Activated naive CD4-positive, alpha-beta T cell treated with anti-CD3 and anti-CD28 coated beads, Interleukin-2, amount 10 ng/mL, durations not matched to agents 7 days and 5 days (primary cell): ENCODE data around the gene ZHX3.

ENCODE experiments used
- CTCF ChIA-PET: fragments of 350-600 bp; sonication (Branson Sonifier 250); formaldehyde crosslinking; loops from one replicate; lab custom pipeline; 2021; ENCODE audit warnings: antibody characterized with exemption; lab: Charles Lee
- DNase-seq: peaks from one replicate; pipeline ENCODE4 v3.0.0-alpha.2; 2020
- H3K27ac Mint-ChIP-seq: one replicate; pipeline ENCODE4 v1.8.0; 2021; ENCODE audit warnings: mild to moderate bottlenecking, moderate library complexity, mixed read lengths
- H3K27me3 Mint-ChIP-seq: one replicate; pipeline ENCODE4 v1.8.0; 2021; ENCODE audit warnings: mild to moderate bottlenecking, mixed read lengths
- H3K36me3 Mint-ChIP-seq: one replicate; pipeline ENCODE4 v1.8.0; 2021; ENCODE audit warnings: mixed read lengths
- H3K4me1 Mint-ChIP-seq: one replicate; pipeline ENCODE4 v1.8.0; 2021; ENCODE audit warnings: mixed read lengths
- H3K4me3 Mint-ChIP-seq: one replicate; pipeline ENCODE4 v1.8.0; 2021; ENCODE audit warnings: mild to moderate bottlenecking, moderate library complexity, mixed read lengths
- H3K9me3 Mint-ChIP-seq: one replicate; pipeline ENCODE4 v1.8.0; 2021; ENCODE audit warnings: mixed read lengths

Gene ZHX3

DNA sequence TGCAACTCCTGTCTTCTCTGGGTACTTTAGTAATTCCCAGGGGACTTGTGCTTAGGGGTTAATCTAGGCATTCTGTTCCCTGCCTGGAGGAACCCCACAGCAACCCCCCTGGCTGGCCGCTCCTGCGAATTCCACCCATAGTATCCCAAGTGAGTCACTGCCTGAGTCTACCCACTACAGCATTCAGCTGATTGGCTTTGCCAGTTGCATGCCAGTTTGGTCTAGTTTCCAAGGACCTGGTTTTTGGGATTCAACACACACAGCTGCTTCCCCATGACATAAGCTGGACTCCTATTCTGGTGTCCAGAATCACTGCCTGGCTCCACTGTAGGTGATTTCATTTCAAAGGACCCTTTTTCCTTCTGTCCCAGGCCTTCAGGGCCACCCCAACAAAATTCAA is 139.9 kb downstream of the ZHX3 start:
- Mint-ChIP-seq H3K4me3 (no peak overlapping the region), H3K4me1 (peaks cover 28% of the 10 kb centered on the region), H3K36me3 (peaks cover 62% of the 10 kb centered on the region), H3K9me3 (no peaks in the 10 kb centered on the region), H3K27ac (no peak overlapping the region), H3K27me3 (no peaks in the 10 kb centered on the region)
- DNase-seq = peak; percentile 13
- CTCF ChIA-PET = no interaction called here

DNA sequence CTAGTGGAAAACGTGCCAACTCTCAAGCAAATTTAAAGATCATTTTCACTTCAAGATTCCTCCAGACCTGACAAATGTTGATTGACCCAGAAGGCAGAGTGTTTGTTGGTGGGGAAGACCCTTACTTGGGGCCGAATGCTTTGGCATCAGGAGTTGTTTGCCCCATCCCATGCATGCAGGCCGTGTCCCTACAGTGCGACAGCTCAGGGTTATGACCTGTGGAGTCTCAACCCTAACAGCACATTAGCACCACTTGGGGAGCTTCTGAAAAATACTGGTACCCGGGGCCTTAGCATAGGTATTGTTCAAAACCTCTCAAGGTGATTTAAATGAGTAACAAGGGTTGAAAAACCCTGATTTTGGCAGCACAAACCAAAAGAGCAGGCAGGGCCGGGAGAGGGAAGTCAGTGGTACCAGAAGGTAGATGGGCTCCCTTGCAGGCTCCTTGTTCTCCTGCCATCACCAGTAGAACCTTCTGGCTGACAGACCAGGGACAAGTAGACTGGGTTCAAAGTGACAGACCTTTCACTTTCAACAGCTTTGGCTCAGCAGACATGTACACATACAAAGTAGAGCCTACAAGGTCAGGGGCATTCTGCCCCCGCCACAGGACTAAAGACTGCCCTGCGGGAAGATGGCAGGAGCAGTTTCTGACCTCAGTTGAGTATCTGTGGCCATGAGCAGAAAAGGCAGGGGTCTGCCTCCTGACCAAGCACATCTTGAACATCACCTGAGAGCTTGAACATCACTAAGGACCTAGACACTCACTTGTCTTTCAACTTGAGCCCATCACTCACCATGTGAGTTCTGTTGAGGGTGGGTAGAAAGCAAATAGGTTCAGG is 140.6 kb downstream of the ZHX3 start:
- Mint-ChIP-seq H3K27ac (peak overlapping the region; percentile 65), H3K9me3 (no peaks in the 10 kb centered on the region), H3K4me1 (peaks cover 25% of the 10 kb centered on the region), H3K36me3 (peaks cover 63% of the 10 kb centered on the region), H3K27me3 (no peaks in the 10 kb centered on the region), H3K4me3 (no peak overlapping the region)
- CTCF ChIA-PET = interaction anchor here (2.6 kb wide), 1 partner anchor 41 kb away, joined by 9 read pairs; no protein-coding TSS in a partner anchor
- DNase-seq = peak; percentile 10

- peak; percentile 19 for DNase-seq
- peak overlapping the region; percentile 67 for H3K27ac Mint-ChIP-seq
- no peak overlapping the region for H3K4me3 Mint-ChIP-seq
- H3K9me3 Mint-ChIP-seq = no peaks in the 10 kb centered on the region
- CTCF ChIA-PET = interaction anchor here (0.9 to 2.6 kb wide), 2 partner anchors 40 to 164 kb away, joined by 3 to 9 read pairs; no protein-coding TSS in a partner anchor
- H3K4me1 Mint-ChIP-seq = peaks cover 22% of the 10 kb centered on the region
- H3K36me3 Mint-ChIP-seq = peaks cover 72% of the 10 kb centered on the region
- H3K27me3 Mint-ChIP-seq = no peaks in the 10 kb centered on the region
Observed at GRCh38 chr20:41175727-41176330, 141.7 kb downstream of the ZHX3 start.

- Mint-ChIP-seq H3K27me3 (no peaks in the 10 kb centered on the region), H3K9me3 (no peaks in the 10 kb centered on the region), H3K4me1 (peaks cover 22% of the 10 kb centered on the region), H3K36me3 (peaks cover 78% of the 10 kb centered on the region), H3K4me3 (no peak overlapping the region), H3K27ac (no peak overlapping the region)
- CTCF ChIA-PET = interaction anchor here (2.6 kb wide), 1 partner anchor 40 kb away, joined by 9 read pairs; no protein-coding TSS in a partner anchor
- peak; percentile 13 for DNase-seq
Observed at GRCh38 chr20:41175201-41175651, 142.3 kb downstream of the ZHX3 start.

- peak overlapping the region; percentile 79 for H3K27ac Mint-ChIP-seq
- peak; percentile 14 for DNase-seq
- H3K9me3 Mint-ChIP-seq = no peaks in the 10 kb centered on the region
- peaks cover 22% of the 10 kb centered on the region for H3K4me1 Mint-ChIP-seq
- H3K27me3 Mint-ChIP-seq = no peaks in the 10 kb centered on the region
- peaks cover 80% of the 10 kb centered on the region for H3K36me3 Mint-ChIP-seq
- CTCF ChIA-PET = interaction anchor here (0.9 to 2.6 kb wide), 2 partner anchors 32 to 39 kb away, joined by 3 to 9 read pairs; no protein-coding TSS in a partner anchor
- H3K4me3 Mint-ChIP-seq = no peak overlapping the region
Observed at GRCh38 chr20:41174782-41175181, 142.7 kb downstream of the ZHX3 start.

- Mint-ChIP-seq H3K27me3 (no peaks in the 10 kb centered on the region), H3K27ac (peak overlapping the region; percentile 79), H3K9me3 (no peaks in the 10 kb centered on the region), H3K36me3 (peaks cover 83% of the 10 kb centered on the region), H3K4me3 (no peak overlapping the region), H3K4me1 (peaks cover 22% of the 10 kb centered on the region)
- CTCF ChIA-PET = interaction anchor here (0.9 to 2.6 kb wide), 2 partner anchors 31 to 39 kb away, joined by 3 to 9 read pairs; no protein-coding TSS in a partner anchor
- DNase-seq = peak; percentile 15
Observed at GRCh38 chr20:41174373-41174772, 143.2 kb downstream of the ZHX3 start.

- no peaks in the 10 kb centered on the region for H3K27me3 Mint-ChIP-seq
- DNase-seq = peak; percentile 11
- CTCF ChIA-PET = interaction anchor here (0.8 to 3.4 kb wide), 15 partner anchors 9 to 170 kb away, joined by 3 to 41 read pairs (median 7); partner anchors contain the start of gene LPIN3
- H3K9me3 Mint-ChIP-seq = no peaks in the 10 kb centered on the region
- peaks cover 22% of the 10 kb centered on the region for H3K4me1 Mint-ChIP-seq
- H3K4me3 Mint-ChIP-seq = no peak overlapping the region
- peaks cover 84% of the 10 kb centered on the region for H3K36me3 Mint-ChIP-seq
- H3K27ac Mint-ChIP-seq = peak overlapping the region; percentile 45
Observed at GRCh38 chr20:41173791-41174341, 143.7 kb downstream of the ZHX3 start.

GRCh38 chr20:41173161-41173721 is 144.3 kb downstream of the ZHX3 start:
- Mint-ChIP-seq H3K27me3 (no peaks in the 10 kb centered on the region), H3K4me3 (no peak overlapping the region), H3K4me1 (peaks cover 22% of the 10 kb centered on the region), H3K36me3 (peaks cover 90% of the 10 kb centered on the region), H3K9me3 (no peaks in the 10 kb centered on the region), H3K27ac (peak overlapping the region; percentile 75)
- peak; percentile 73 for DNase-seq
- CTCF ChIA-PET = interaction anchor here (0.7 to 3.4 kb wide), 23 partner anchors 8 to 238 kb away, joined by 3 to 41 read pairs (median 5); partner anchors contain the start of gene LPIN3

DNA sequence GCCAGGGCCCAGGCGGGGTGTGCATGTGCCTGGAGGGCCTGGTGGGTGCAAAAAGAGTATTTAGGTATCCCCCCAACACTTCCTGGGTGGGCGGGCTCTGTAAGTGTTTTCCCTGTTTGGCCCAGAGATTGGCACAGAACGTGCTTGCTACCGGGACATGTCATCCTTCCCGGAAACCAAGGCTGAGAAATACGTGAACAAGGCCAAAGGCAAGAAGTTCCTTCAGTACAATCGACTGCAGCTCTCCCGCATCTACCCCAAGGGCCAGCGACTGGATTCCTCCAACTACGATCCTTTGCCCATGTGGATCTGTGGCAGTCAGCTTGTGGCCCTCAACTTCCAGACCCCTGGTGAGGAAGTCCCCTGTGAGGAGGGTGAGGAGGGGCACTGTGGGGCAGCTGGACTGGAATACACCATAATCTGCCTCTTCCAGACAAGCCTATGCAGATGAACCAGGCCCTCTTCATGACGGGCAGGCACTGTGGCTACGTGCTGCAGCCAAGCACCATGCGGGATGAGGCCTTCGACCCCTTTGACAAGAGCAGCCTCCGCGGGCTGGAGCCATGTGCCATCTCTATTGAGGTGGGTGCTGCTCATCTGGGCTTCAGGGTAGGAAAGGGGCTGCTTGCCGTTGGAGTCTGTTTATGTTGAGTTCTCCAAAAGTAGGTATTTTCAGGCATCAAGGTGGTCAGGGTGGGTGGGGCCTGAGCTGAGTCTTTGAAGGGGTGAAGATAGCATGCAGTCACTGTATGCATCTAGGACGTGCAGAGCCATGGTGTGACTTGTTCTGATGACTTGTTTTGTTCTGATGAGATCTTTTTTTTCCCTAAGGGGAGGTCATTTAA is 145.0 kb downstream of the ZHX3 start:
- no peaks in the 10 kb centered on the region for H3K9me3 Mint-ChIP-seq
- H3K36me3 Mint-ChIP-seq = peaks cover 90% of the 10 kb centered on the region
- no peak overlapping the region for H3K4me3 Mint-ChIP-seq
- CTCF ChIA-PET = interaction anchor here (0.7 to 3.4 kb wide), 23 partner anchors 8 to 238 kb away, joined by 3 to 41 read pairs (median 5); partner anchors contain the start of gene LPIN3
- peak; percentile 20 for DNase-seq
- H3K27me3 Mint-ChIP-seq = no peaks in the 10 kb centered on the region
- peak overlapping the region; percentile 75 for H3K27ac Mint-ChIP-seq
- peaks cover 23% of the 10 kb centered on the region for H3K4me1 Mint-ChIP-seq

DNA sequence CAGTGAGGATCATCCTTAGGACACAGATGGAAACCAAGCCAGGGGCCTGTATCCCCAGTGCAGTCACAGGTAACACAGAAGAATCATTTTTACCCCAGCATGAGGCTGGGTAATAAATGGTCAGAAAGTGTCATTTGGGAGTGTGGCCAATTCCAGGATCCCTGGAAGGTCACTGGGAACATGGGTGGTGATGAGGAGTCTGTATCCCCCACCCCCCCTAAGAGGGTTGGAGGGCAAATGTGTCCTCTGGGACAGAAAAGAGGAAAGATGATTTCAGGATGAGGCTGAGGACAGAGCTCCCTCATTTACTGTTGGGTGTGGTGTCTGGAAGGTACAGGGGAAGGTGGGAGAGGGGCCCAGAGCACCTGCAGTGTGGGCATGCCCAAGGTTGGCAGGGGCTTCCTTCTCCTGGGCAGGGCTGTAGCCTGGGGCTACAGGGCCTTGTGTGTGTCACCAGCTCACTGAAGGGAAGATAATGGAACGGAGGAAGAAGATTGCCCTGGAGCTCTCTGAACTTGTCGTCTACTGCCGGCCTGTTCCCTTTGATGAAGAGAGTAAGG is 145.7 kb downstream of the ZHX3 start:
- Mint-ChIP-seq H3K36me3 (peaks cover 91% of the 10 kb centered on the region), H3K4me1 (peaks cover 30% of the 10 kb centered on the region), H3K27ac (peak overlapping the region; percentile 82), H3K4me3 (no peak overlapping the region), H3K27me3 (no peaks in the 10 kb centered on the region), H3K9me3 (no peaks in the 10 kb centered on the region)
- CTCF ChIA-PET = interaction anchor here (0.9 to 3.4 kb wide), 9 partner anchors 15 to 239 kb away, joined by 4 to 41 read pairs (median 17); partner anchors contain the start of gene LPIN3
- DNase-seq = no peak

- H3K27me3 Mint-ChIP-seq = no peaks in the 10 kb centered on the region
- H3K36me3 Mint-ChIP-seq = peaks cover 91% of the 10 kb centered on the region
- CTCF ChIA-PET = interaction anchor here (1.2 to 5.2 kb wide), 6 partner anchors 13 to 202 kb away, joined by 3 to 24 read pairs (median 4); no protein-coding TSS in a partner anchor
- H3K4me3 Mint-ChIP-seq = no peak overlapping the region
- peak; percentile 13 for DNase-seq
- peak overlapping the region; percentile 66 for H3K27ac Mint-ChIP-seq
- peaks cover 31% of the 10 kb centered on the region for H3K4me1 Mint-ChIP-seq
- no peaks in the 10 kb centered on the region for H3K9me3 Mint-ChIP-seq
Observed at GRCh38 chr20:41170386-41171105, 147.0 kb downstream of the ZHX3 start.

GRCh38 chr20:41169791-41170351 is 147.7 kb downstream of the ZHX3 start:
- Mint-ChIP-seq H3K36me3 (peaks cover 92% of the 10 kb centered on the region), H3K4me3 (no peak overlapping the region)
- CTCF ChIA-PET = interaction anchor here (0.9 to 5.2 kb wide), 7 partner anchors 11 to 201 kb away, joined by 3 to 24 read pairs (median 4); partner anchors contain the start of gene LPIN3

More at GRCh38 chr20:41169791-41170351, 147.7 kb downstream of the ZHX3 start:
- Mint-ChIP-seq H3K27me3 (no peaks in the 10 kb centered on the region), H3K9me3 (no peaks in the 10 kb centered on the region), H3K27ac (peak overlapping the region; percentile 59), H3K4me1 (peaks cover 26% of the 10 kb centered on the region)
- DNase-seq = peak; percentile 13
